ENCODE measurements around the gene MACROD2.
"Not testable (repeated sequence)": the region's sequence is repeated elsewhere in the genome, so short reads cannot be mapped to it uniquely, and the experiment has no call there.

The MACROD2 gene

DNA sequence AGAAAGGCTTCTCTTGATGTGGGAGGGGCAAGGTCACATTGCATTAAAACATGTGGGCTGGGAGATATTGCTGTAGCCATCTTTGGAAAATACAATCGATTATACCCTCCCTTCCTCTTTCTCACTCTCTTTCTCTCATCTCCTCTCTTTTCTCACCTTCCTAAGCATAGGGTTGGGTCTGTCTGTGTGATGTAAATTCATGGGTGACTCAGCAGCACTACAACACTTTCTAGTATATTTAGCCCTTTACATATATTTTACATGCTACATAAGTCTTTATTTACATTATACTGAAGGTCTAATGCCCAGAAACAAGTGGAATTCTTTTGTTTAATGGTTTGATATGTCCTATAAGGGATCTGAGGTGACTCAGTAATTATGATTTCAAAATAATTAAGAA is 976.9 kb downstream of the MACROD2 start:
- H3K36me3 ChIP-seq (ENCODE audit: control insufficient read depth, insufficient read depth, low read length) = no peaks in the 10 kb centered on the region
- no peak for DNase-seq (ENCODE audit: extremely low read depth, insufficient read length)
- TF ChIP-seq, protein P1, sequence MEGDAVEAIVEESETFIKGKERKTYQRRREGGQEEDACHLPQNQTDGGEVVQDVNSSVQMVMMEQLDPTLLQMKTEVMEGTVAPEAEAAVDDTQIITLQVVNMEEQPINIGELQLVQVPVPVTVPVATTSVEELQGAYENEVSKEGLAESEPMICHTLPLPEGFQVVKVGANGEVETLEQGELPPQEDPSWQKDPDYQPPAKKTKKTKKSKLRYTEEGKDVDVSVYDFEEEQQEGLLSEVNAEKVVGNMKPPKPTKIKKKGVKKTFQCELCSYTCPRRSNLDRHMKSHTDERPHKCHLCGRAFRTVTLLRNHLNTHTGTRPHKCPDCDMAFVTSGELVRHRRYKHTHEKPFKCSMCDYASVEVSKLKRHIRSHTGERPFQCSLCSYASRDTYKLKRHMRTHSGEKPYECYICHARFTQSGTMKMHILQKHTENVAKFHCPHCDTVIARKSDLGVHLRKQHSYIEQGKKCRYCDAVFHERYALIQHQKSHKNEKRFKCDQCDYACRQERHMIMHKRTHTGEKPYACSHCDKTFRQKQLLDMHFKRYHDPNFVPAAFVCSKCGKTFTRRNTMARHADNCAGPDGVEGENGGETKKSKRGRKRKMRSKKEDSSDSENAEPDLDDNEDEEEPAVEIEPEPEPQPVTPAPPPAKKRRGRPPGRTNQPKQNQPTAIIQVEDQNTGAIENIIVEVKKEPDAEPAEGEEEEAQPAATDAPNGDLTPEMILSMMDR (IDR thresholded peaks at IDR 0.05; ENCODE audit: insufficient read depth, low read length, poor library complexity, severe bottlenecking) = no peak
- no peaks in the 10 kb centered on the region for H3K27me3 ChIP-seq (replicated peaks; ENCODE audit: control insufficient read depth, insufficient read depth, low read length)
- H3K4me3 ChIP-seq (replicated peaks; ENCODE audit: low read depth, low read length) = no peak overlapping the region

DNA sequence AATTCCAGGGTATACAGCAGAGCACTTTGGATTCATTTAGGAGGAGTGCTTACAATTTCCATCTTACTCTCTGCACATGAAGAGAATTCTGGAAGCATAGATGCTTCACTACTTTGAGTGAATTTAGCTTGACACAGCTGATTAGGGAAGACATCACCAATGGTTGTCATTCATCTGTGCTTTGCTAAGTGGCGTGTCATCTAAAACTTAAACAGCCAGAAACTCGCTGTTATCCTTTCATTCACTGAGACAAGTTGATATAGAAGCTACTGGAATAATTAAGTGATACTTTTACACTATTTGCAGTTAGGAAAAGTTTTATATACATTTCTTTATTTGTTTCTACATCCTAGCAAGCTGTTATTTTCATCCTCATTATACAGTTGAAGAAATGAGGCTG is 977.4 kb downstream of the MACROD2 start:
- DNase-seq (ENCODE audit: extremely low read depth, insufficient read length) = no peak
- Histone ChIP-seq H3K36me3 (ENCODE audit: control insufficient read depth, insufficient read depth, low read length) (no peaks in the 10 kb centered on the region), H3K27me3 (replicated peaks; ENCODE audit: control insufficient read depth, insufficient read depth, low read length) (no peaks in the 10 kb centered on the region), H3K4me3 (replicated peaks; ENCODE audit: low read depth, low read length) (no peak overlapping the region)
- TF ChIP-seq, protein P1 (IDR thresholded peaks at IDR 0.05; ENCODE audit: insufficient read depth, low read length, poor library complexity, severe bottlenecking) = no peak

DNA sequence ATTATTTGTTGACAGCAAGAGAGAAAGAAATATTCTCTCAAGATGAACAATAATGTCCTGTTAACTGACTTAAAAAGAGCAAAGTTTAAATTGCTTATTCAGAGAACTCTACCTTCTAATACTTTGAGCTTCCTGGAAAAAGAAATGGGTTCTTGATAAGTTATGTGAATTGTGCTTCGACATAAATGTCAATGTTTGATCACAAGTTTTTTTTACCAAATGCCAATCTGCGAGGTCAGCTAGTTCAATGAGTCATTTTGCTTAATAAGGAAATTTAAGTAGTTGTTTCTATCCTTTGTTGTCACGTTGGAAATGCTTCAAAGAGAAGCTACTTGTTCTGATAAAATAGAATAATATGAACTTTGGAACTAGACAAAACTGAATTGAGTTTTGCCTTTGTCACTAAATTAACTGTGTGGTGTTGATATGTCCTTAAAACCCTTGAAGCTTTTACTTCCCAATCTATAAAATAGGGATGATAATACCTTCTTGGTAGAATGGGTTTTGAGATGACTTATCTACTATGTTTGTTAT is 984.2 kb downstream of the MACROD2 start:
- Histone ChIP-seq H3K36me3 (ENCODE audit: control insufficient read depth, insufficient read depth, low read length) (no peaks in the 10 kb centered on the region), H3K4me3 (replicated peaks; ENCODE audit: low read depth, low read length) (no peak overlapping the region), H3K27me3 (replicated peaks; ENCODE audit: control insufficient read depth, insufficient read depth, low read length) (no peaks in the 10 kb centered on the region)
- DNase-seq (ENCODE audit: extremely low read depth, insufficient read length) = no peak
- TF ChIP-seq, protein P1 (IDR thresholded peaks at IDR 0.05; ENCODE audit: insufficient read depth, low read length, poor library complexity, severe bottlenecking) = no peak

DNA sequence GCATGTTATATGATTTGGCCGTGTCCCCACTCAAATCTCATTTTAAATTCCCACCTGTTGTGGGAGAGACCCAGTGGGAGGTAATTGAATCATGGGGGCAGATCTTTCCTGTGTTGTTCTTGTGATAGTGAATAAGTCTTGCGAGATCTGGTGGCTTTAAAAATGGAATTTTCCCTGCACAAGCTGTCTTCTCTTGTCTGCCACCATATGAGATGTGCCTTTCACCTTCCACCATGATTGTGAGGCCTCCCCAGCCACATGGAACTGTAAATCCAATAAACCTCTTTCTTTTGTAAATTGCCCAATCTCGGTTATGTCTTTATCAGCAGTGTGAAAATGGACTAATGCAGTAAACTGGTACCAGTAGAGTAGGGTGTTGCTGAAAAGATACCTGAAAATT is 986.2 kb downstream of the MACROD2 start:
- H3K36me3 ChIP-seq (ENCODE audit: control insufficient read depth, insufficient read depth, low read length); H3K27me3 ChIP-seq (replicated peaks; ENCODE audit: control insufficient read depth, insufficient read depth, low read length); DNase-seq (ENCODE audit: extremely low read depth, insufficient read length); H3K4me3 ChIP-seq (replicated peaks; ENCODE audit: low read depth, low read length): not testable (repeated sequence)

DNA sequence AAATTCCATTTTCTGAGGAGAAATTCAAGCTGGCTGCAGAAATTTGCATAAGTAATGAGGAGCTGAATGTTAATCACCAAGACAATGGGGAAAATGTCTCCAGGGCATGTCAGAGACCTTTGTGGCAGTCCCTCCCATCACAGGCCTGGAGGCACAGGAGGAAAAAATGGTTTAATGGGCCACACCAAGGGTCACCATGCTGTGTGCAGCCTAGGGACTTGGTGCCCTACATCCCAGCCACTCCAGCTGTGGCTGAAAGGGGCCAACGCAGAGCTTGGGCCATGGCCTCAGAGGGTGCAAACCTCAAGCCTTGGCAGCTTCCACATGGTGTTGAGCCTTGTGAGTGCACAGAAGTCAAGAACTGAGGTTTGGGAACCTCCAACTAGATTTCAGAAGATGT is 987.0 kb downstream of the MACROD2 start:
- not testable (repeated sequence) for H3K27me3 ChIP-seq (replicated peaks; ENCODE audit: control insufficient read depth, insufficient read depth, low read length); DNase-seq (ENCODE audit: extremely low read depth, insufficient read length); H3K4me3 ChIP-seq (replicated peaks; ENCODE audit: low read depth, low read length); H3K36me3 ChIP-seq (ENCODE audit: control insufficient read depth, insufficient read depth, low read length)

DNA sequence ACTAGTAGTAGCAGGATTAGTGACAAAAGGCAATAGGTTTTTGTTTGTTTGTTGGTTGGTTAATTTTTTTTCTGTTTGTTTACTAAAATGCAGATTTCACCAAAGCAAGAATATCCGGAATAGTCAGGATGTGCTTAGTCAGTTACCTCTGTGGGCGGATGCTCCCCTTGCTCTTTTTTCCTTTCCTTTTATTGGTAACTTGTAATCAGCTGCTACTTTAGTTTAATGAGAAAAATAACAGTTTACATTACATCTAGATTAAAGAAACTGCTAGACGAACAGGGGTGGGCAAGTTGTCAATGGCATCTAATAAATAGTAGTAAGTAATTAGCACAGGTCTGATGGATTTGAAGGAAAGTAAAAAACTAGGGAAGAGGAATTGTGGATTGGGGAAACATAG is 989.0 kb downstream of the MACROD2 start:
- no peaks in the 10 kb centered on the region for H3K27me3 ChIP-seq (replicated peaks; ENCODE audit: control insufficient read depth, insufficient read depth, low read length)
- TF ChIP-seq, protein P1 (IDR thresholded peaks at IDR 0.05; ENCODE audit: insufficient read depth, low read length, poor library complexity, severe bottlenecking) = no peak
- no peak overlapping the region for H3K4me3 ChIP-seq (replicated peaks; ENCODE audit: low read depth, low read length)
- H3K36me3 ChIP-seq (ENCODE audit: control insufficient read depth, insufficient read depth, low read length) = no peaks in the 10 kb centered on the region
- no peak for DNase-seq (ENCODE audit: extremely low read depth, insufficient read length)

Measured in GM06990 (cell line).